HG03095 (cell line): Measurements from ENCODE around the gene NECAB2.

ENCODE experiments used
- ATAC-seq: cut with Tn5 transposase; IDR thresholded peaks from one replicate; pipeline ENCODE4 v1.9.1; 2021; ENCODE audit warnings: moderate library complexity; ENCODE audit not compliant: unreplicated experiment

NECAB2 gene

GRCh38 chr16:83965444-83966152 lies 2.4 kb upstream of the NECAB2 start:
- no peak for ATAC-seq

GRCh38 chr16:83966153-83966696 lies 1.8 kb upstream of the NECAB2 start:
- ATAC-seq = no peak

- no peak for ATAC-seq
Measured at GRCh38 chr16:83967091-83967490, 953 bp upstream of the NECAB2 start.

GRCh38 chr16:83968306-83968851 lies 335 bp downstream of the NECAB2 start:
- ATAC-seq = no peak

- ATAC-seq = no peak
Measured at GRCh38 chr16:83968891-83969649, 1.0 kb downstream of the NECAB2 start.

GRCh38 chr16:83969771-83970429 lies 1.9 kb downstream of the NECAB2 start:
- no peak for ATAC-seq

- no peak for ATAC-seq
Measured at GRCh38 chr16:83970430-83970815, 2.4 kb downstream of the NECAB2 start.

- no peak for ATAC-seq
Measured at GRCh38 chr16:83971165-83972130, 3.4 kb downstream of the NECAB2 start.

- no peak for ATAC-seq
Measured at GRCh38 chr16:83972256-83973008, 4.4 kb downstream of the NECAB2 start.

- ATAC-seq = no peak
Measured at GRCh38 chr16:83973077-83973476, 5.0 kb downstream of the NECAB2 start.

GRCh38 chr16:83973581-83974385 lies 5.7 kb downstream of the NECAB2 start:
- no peak for ATAC-seq

GRCh38 chr16:83974475-83974874 lies 6.4 kb downstream of the NECAB2 start:
- ATAC-seq = no peak

- no peak for ATAC-seq
Measured at GRCh38 chr16:83975590-83976260, 7.7 kb downstream of the NECAB2 start.

GRCh38 chr16:83977056-83977815 lies 9.2 kb downstream of the NECAB2 start:
- ATAC-seq = no peak

GRCh38 chr16:83978401-83978904 lies 10.4 kb downstream of the NECAB2 start:
- no peak for ATAC-seq

- ATAC-seq = no peak
Measured at GRCh38 chr16:83979441-83979840, 11.4 kb downstream of the NECAB2 start.

GRCh38 chr16:83980794-83981193 lies 12.8 kb downstream of the NECAB2 start:
- no peak for ATAC-seq
